Measurements from ENCODE around the gene SIGLEC11.
A peak's percentile ranks its signal among the peaks of the same experiment; 100 is the strongest.
"Not testable (repeated sequence)": the region's sequence is repeated elsewhere in the genome, so short reads cannot be mapped to it uniquely, and the experiment has no call there.

Gene SIGLEC11

GRCh38 chr19:49950956-49951526 is 9.9 kb downstream of the SIGLEC11 start:
- no peak for DNase-seq

GRCh38 chr19:49950590-49950948 is 10.4 kb downstream of the SIGLEC11 start:
- DNase-seq = no peak

- DNase-seq = no peak
Observed at GRCh38 chr19:49949742-49950589, 11.0 kb downstream of the SIGLEC11 start.

GRCh38 chr19:49946415-49946814 is 14.6 kb downstream of the SIGLEC11 start:
- DNase-seq = no peak

- not testable (repeated sequence) for DNase-seq
Observed at GRCh38 chr19:49944567-49944966, 16.4 kb downstream of the SIGLEC11 start.

GRCh38 chr19:49940482-49940791 is 20.5 kb downstream of the SIGLEC11 start:
- no peak for DNase-seq

GRCh38 chr19:49939721-49940481 is 21.1 kb downstream of the SIGLEC11 start:
- DNase-seq = no peak

GRCh38 chr19:49938662-49939061 is 22.3 kb downstream of the SIGLEC11 start:
- no peak for DNase-seq

GRCh38 chr19:49937750-49938381 is 23.1 kb downstream of the SIGLEC11 start:
- DNase-seq = peak; percentile 67

GRCh38 chr19:49936549-49936948 is 24.4 kb downstream of the SIGLEC11 start:
- no peak for DNase-seq

GRCh38 chr19:49933643-49934042 is 27.3 kb downstream of the SIGLEC11 start:
- no peak for DNase-seq

GRCh38 chr19:49932731-49933131 is 28.2 kb downstream of the SIGLEC11 start:
- no peak for DNase-seq

- no peak for DNase-seq
Observed at GRCh38 chr19:49932041-49932451, 28.9 kb downstream of the SIGLEC11 start.

GRCh38 chr19:49931293-49932040 is 29.5 kb downstream of the SIGLEC11 start:
- DNase-seq = no peak

GRCh38 chr19:49930483-49931011 is 30.4 kb downstream of the SIGLEC11 start:
- peak; percentile 12 for DNase-seq

GRCh38 chr19:49929611-49930482 is 31.1 kb downstream of the SIGLEC11 start:
- DNase-seq = peak; percentile 95

- DNase-seq = peak; percentile 93
Observed at GRCh38 chr19:49929121-49929610, 31.8 kb downstream of the SIGLEC11 start, which contains the start of the genes ATF5 and NUP62. Gene ATF5 (plus strand): TSS chr19:49929205. CDS start chr19:49930851, 1,646 bp downstream. Gene NUP62 (minus strand): TSS chr19:49929504. CDS start chr19:49909807, 19,697 bp downstream.

- no peak for DNase-seq
Observed at GRCh38 chr19:49927526-49928264, 33.3 kb downstream of the SIGLEC11 start.

GRCh38 chr19:49926515-49926914 is 34.5 kb downstream of the SIGLEC11 start:
- DNase-seq = no peak

- no peak for DNase-seq
Observed at GRCh38 chr19:49925486-49925885, 35.5 kb downstream of the SIGLEC11 start.

Data from effector CD8-positive, alpha-beta T cell (primary cell).